Right kidney (tissue), 9 donors: ENCODE data around the gene NDUFA3.
"Not testable (repeated sequence)": the region's sequence is repeated elsewhere in the genome, so short reads cannot be mapped to it uniquely, and the experiment has no call there.

Source experiments
- DNase-seq: peaks from one replicate; pipeline ENCODE4 v3.0.0-alpha.2; 2016
- long read RNA-seq, 8 donors: transcript quantifications; one replicate each; lab custom pipeline, GENCODE V29; 2026

Gene NDUFA3
- long read RNA-seq, donor 1, transcript NDUFA3-213 (3 exons, 541 nt), result minor isoform, 43 of 305 reads
- long read RNA-seq, donor 1, transcript NDUFA3-202 (5 exons, 435 nt), result minor isoform, 7 of 305 reads
- long read RNA-seq, donor 1, transcript NDUFA3-214 (4 exons, 963 nt), result major isoform, 230 of 305 reads
- long read RNA-seq, donor 1, partial matches to known transcripts, result 20 of 305 reads
- long read RNA-seq, donor 1, other reads (novel, unspliced or antisense), result 0 of 305 reads
- long read RNA-seq, donor 2, transcript NDUFA3-202 (5 exons, 435 nt), result minor isoform, 7 of 203 reads
- long read RNA-seq, donor 2, transcript NDUFA3-213 (3 exons, 541 nt), result minor isoform, 33 of 203 reads
- long read RNA-seq, donor 2, transcript NDUFA3-214 (4 exons, 963 nt), result major isoform, 152 of 203 reads
- long read RNA-seq, donor 2, partial matches to known transcripts, result 6 of 203 reads
- long read RNA-seq, donor 2, other reads (novel, unspliced or antisense), result 0 of 203 reads
- long read RNA-seq, donor 3, transcript NDUFA3-214 (4 exons, 963 nt), result major isoform, 69 of 97 reads
- long read RNA-seq, donor 3, transcript NDUFA3-213 (3 exons, 541 nt), result minor isoform, 19 of 97 reads
- long read RNA-seq, donor 3, partial matches to known transcripts, result 6 of 97 reads
- long read RNA-seq, donor 3, other reads (novel, unspliced or antisense), result 0 of 97 reads
- long read RNA-seq, donor 4, transcript NDUFA3-202 (5 exons, 435 nt), result minor isoform, 7 of 171 reads
- long read RNA-seq, donor 4, transcript NDUFA3-214 (4 exons, 963 nt), result major isoform, 119 of 171 reads
- long read RNA-seq, donor 4, transcript NDUFA3-213 (3 exons, 541 nt), result minor isoform, 24 of 171 reads
- long read RNA-seq, donor 4, partial matches to known transcripts, result 18 of 171 reads
- long read RNA-seq, donor 4, other reads (novel, unspliced or antisense), result 0 of 171 reads
- long read RNA-seq, donor 5, transcript NDUFA3-214 (4 exons, 963 nt), result major isoform, 178 of 294 reads
- long read RNA-seq, donor 5, transcript NDUFA3-213 (3 exons, 541 nt), result minor isoform, 41 of 294 reads
- long read RNA-seq, donor 5, transcript NDUFA3-202 (5 exons, 435 nt), result minor isoform, 16 of 294 reads
- long read RNA-seq, donor 5, partial matches to known transcripts, result 36 of 294 reads
- long read RNA-seq, donor 5, other reads (novel, unspliced or antisense), result 16 of 294 reads
- long read RNA-seq, donor 6, transcript NDUFA3-213 (3 exons, 541 nt), result minor isoform, 22 of 162 reads
- long read RNA-seq, donor 6, transcript NDUFA3-202 (5 exons, 435 nt), result minor isoform, 13 of 162 reads
- long read RNA-seq, donor 6, transcript NDUFA3-214 (4 exons, 963 nt), result major isoform, 118 of 162 reads
- long read RNA-seq, donor 6, partial matches to known transcripts, result 6 of 162 reads
- long read RNA-seq, donor 6, other reads (novel, unspliced or antisense), result 0 of 162 reads
- long read RNA-seq, donor 7, transcript NDUFA3-213 (3 exons, 541 nt), result minor isoform, 41 of 341 reads
- long read RNA-seq, donor 7, transcript NDUFA3-214 (4 exons, 963 nt), result major isoform, 227 of 341 reads
- long read RNA-seq, donor 7, transcript NDUFA3-202 (5 exons, 435 nt), result minor isoform, 9 of 341 reads
- long read RNA-seq, donor 7, partial matches to known transcripts, result 57 of 341 reads
- long read RNA-seq, donor 7, other reads (novel, unspliced or antisense), result 0 of 341 reads
- long read RNA-seq, donor 8, transcript NDUFA3-202 (5 exons, 435 nt), result minor isoform, 11 of 174 reads
- long read RNA-seq, donor 8, transcript NDUFA3-214 (4 exons, 963 nt), result major isoform, 124 of 174 reads
- long read RNA-seq, donor 8, transcript NDUFA3-213 (3 exons, 541 nt), result minor isoform, 28 of 174 reads
- long read RNA-seq, donor 8, partial matches to known transcripts, result 10 of 174 reads
- long read RNA-seq, donor 8, other reads (novel, unspliced or antisense), result 0 of 174 reads

DNA sequence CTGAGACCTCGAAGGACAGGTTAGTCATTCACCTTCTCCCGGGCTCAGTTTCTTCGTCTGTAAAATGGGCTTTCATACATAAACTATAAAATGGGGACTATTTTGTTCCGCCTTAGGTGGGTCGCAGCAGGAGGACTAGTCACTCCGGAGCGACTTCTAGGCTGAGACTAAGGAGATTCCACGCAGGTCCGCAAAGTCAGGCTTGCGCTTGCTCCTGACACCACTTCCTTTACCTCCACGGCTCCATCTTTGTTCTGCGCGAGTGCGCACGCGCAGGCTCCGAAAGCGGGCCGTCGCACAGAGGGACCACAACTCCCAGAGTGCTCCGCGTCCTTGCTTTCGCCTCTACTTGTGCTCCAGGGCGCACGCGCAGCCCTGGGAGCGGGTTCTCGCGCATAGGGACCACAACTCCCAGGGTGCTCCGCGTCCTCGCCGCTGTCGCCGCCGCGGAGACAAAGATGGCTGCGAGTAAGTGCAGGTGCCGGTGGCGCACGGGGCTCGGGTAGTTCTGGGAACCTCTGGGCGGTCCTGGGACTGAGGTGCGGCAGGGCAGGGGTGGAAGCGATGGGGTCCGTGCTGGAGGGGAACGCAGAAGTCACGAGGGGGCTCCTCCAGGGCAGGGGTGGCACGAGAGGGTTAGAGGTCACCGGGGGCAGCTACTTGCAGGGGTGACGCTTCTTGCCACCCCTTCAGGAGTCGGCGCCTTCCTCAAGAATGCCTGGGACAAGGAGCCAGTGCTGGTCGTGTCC, at the start of gene NDUFA3:
TSS of gene NDUFA3 (plus strand) at position 435 of the 749 bp plus-strand sequence. CDS start at position 459, 24 bp downstream.
- peak; percentile 75 for DNase-seq

DNA sequence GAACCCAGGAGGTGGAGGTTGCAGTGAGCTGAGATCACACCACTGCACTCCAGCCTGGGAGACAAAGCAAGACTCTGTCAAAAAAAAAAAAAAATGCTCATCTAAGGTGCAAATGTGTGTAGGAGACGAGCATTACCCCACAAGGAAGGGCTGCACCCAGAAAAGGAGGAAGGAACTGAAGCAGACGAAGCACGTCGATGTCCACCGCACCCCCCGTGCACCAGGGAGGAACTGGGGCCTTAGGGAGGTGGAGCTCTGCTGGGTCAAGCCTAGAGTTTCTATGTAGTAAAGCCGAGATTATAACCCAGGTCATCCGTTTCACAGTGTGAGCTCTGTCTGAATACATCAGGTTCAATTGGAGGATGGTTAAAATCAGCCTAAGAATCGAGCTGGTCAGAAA, 40.0 kb upstream of the NDUFA3 start:
- no peak for DNase-seq

DNA sequence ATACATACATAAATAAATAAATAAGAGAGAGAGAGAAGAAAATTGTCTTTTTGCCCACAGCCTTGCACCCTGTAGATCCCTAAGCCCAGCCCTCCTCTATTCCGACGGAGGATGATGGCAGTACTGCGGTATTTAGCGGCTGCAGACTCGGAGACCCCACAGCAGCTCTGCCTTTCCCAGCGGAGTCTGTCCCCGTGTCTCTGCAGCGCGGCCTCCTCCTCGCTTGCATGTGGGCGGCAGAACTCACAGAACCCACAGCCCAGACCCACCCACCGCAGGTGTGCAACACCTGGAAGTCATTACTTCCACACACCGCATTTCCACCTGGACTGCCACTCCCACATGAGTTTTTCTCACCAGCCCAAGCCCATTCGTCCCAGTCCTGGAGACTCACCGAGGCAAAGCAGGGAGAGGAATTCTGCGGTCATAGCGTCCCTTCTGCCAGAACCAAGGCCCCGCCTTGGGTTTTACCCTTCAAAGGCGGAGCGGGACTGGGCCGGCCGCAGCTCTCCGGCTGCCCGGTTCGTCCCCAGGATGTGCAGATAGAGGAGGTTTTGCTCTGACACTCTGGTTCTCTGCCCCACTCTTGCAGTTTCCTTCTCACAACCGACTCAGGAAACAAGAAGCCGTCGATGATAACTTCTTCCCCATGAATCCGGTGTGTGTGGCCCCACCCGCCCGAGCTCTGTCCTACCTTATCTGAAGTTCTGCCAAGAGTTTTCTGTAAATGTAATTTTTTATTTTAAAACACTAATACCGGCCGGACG, 39.1 kb upstream of the NDUFA3 start, which contains the start of gene VSTM1:
TSS of gene VSTM1 (minus strand) at position 548 of the 767 bp plus-strand sequence. CDS start at position 428, 120 bp downstream.
- no peak for DNase-seq

GRCh38 chr19:54069470-54069869, 33.2 kb upstream of the NDUFA3 start:
- no peak for DNase-seq

GRCh38 chr19:54073829-54074228, 28.8 kb upstream of the NDUFA3 start:
- DNase-seq, result no peak

DNA sequence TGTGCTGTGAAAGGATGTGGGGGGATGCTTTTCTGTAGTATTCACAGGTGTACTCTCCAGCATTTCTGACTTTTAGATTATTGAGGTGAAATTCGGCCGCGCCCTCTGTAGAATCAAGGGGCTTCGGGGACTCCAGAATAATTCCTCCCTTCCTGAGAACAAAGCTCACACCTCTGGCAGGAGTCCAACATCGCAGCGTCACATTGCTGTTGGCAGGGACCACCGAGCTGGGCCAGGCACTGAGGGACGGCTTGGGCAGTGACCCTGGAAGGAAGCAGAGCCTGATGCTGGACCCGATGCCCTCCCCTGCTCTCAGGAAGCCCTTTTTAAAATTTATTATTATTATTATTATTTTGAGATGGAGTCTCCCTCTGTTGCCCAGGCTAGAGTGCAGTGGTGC, 27.8 kb upstream of the NDUFA3 start:
- no peak for DNase-seq

GRCh38 chr19:54077334-54077733, 25.3 kb upstream of the NDUFA3 start:
- DNase-seq, result no peak

DNA sequence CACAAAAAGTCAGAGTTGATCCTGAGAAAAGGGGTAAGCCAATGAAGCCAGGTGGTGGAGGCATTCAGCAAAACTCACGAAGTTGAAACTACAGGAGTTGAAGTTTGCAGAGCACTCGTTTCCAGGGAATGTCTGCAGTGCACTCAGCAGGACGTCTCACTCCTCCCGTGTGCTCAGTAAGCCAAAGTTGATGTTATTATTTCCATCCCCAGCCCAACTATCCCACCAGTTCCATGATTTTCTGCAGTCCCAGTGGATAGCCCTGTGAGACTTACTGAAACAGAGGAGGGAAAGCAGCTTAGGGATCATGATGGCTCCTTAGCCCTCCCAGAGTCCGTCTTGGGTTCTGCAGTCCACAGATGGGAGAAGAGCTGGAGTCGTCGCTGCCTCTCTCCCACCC, 21.6 kb upstream of the NDUFA3 start, which contains the start of gene TARM1:
TSS of gene TARM1 (minus strand) at position 334 of the 400 bp plus-strand sequence. CDS start at position 309, 25 bp downstream.
- DNase-seq, result no peak

- DNase-seq, result no peak
These were observed 18.2 kb upstream of the NDUFA3 start for GRCh38 chr19:54084410-54084809.

DNA sequence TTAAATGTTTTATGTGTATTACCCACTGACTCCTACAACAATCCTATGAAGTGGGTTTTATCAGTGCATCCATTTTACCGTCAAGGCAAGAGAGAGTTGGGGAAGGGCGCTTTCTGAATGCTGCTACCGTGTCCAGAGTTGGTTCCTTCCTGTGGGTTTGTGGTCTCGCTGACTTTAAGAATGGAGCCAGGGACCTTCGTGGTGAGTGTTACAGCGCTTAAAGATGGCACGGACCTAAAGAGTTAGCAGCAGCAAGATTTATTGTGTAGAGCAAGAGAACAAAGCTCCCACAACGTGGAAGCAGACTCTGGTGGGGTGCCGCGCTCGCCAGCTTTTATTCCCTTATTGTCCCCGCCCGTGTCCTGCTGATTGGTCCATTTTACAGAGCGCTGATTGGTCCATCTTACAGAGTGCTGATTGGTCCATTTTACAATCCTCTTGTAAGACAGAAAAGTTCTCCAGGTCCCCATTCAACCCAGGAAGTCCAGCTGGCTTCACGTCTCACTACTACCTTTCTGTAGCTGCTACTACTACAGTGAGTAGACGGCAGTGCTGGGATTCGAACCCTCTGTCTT, 8.1 kb upstream of the NDUFA3 start:
- DNase-seq, result no peak

GRCh38 chr19:54095136-54095858, 7.4 kb upstream of the NDUFA3 start:
- DNase-seq, result no peak

- peak; percentile 55 for DNase-seq
These were observed 6.6 kb upstream of the NDUFA3 start for GRCh38 chr19:54095859-54096616.

DNA sequence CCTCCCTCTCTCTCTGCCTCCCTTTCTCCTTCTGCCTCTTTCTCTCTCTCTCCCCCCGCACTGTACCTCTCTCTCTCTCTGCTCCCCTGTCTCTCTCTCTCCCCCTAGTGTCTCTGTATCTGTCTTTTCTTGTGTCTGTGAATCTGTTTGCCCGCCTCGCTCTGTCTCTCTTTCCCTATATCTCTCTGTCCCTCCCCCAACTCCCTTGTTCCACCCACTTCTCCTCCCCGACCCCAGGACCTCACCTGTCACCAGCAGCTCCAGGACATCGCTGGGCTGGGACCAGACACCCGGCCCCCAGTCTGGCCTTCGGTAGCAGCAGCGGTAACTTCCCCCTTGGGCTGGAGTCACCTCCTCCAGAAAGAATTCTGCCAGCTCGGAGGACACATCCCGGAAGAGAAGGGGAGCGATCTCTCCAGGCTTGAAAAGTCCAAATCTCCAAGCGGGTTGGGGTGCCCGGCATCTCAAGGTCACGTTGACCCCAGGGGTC, 6.0 kb upstream of the NDUFA3 start:
- no peak for DNase-seq

DNA sequence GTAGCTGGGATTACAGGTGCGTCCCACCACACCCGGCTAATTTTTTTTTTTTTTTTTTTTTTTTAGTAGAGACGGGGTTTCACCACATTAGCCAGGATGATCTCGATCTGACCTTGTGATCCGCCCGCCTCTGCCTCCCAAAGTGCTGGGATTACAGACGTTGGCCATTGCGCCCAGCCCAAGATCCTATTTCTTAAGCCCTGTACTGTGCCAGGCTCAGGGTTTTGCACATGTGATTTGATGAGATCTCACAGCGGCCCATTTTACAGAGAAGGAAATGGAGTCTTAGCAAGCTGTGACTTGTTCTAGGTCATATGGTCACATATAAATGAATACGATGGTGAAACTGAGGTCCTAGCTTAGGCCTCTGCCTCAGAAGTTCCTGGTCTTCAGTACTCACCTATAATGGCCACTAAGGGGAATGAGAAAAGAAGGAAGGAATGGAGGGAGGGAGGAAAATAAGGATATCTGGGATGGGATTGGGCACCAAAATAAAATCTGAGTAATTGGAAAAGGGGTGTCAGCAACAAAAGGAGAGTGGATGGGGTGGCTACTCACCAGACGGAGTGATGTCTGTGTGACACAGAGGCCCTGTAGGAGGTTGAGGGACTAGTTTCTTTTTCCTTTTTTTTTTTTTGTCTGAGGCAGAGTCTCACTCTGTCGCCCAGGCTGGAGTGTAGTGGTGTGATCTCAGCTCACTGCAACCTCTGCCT, 3.3 kb upstream of the NDUFA3 start:
- no peak for DNase-seq

DNA sequence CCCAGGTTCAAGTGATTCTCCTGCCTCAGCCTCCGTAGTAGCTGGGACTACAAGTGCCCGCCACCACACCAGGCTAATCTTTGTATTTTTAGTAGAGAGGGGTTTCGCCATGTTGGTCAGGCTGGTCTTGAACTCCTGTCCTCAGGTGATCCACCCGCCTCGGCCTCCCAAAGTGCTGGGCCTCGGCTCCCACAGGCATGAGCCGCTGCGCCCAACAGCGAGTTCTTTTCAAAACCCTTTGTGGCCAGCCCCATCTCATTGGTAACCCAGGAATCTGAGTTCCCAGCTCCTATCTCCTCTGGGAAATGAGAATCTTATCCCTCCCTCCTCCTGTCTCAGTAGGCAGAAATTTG, 2.8 kb upstream of the NDUFA3 start:
- DNase-seq, result not testable (repeated sequence)

GRCh38 chr19:54100561-54100960, 2.1 kb upstream of the NDUFA3 start, which contains the start of gene OSCAR:
TSS of gene OSCAR (minus strand) at chr19:54100803. CDS start at chr19:54100792, 11 bp downstream.
- DNase-seq, result no peak
